CD4-positive, alpha-beta T cell treated with Interleukin-15 for 1 hour (primary cell): ENCODE results near the gene NUP210.

Experiments
- DNase-seq: peaks from one replicate; pipeline ENCODE4 v3.0.0-alpha.2; 2020

NUP210 gene

DNA sequence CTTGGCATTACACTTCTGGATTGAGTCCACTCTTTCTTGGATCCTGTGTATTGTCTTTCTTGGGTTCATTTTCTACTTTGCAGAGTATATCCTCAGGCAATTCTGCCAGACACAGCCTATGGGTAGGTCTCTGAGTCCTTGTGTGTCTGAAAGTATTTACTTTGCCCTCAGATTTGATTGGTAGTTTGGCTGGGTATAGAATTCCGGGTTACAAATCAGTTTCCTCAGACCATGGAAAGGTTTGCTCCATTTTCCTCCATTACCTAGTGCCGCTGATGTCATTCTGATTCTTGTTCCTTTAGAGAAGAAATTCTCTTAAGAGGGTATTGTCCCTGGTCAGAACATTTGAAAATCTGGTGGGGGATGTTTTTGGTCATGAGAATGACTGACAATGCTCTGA, 133.2 kb downstream of the NUP210 start:
- no peak for DNase-seq

DNA sequence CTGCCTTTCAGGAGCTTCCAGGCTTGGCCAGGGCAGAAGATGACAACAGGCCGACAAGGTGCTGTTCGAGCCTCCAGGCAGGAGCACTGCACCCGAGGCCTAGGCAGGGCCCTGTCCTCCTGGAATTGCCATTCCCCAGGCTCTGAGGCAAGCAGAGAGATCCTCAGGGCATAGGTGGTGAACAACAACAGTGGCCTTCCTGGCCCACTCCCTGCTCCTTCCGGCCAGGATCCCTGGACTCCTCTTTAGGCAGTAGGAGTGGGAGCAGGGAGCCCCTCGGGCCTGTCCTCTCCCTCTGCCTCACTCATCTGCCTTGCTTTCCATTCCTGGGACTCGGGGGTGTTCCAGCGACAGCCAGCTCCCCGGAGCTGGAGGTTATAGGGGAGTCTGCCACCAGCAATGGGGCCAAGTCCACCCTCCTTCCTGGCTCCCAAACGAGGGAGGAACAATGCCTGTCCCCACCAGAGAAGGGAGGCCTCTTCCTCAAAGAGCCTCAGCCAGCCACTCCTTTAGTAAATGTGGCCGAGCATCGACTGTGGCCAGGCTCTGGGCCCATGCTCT, 135.0 kb downstream of the NUP210 start:
- DNase-seq, result no peak

DNA sequence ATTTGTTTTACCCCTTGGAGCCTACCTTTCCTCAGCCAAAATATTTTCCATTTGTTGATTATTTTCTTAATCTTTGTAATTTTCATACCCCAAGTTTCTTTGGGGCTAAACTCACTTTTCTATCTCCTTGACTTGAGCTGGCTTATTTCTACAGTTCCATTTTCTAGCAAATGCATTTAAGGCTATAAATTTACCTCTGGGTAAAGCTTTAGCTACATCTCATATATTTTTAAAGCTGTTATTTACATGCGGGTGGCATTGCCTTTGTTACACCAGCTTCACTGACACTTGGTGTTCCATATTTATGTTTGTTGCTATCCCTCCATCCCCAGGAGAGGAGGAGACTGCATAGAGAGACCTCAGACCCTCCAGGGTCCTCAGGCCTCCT, 136.3 kb downstream of the NUP210 start:
- DNase-seq, result no peak

DNA sequence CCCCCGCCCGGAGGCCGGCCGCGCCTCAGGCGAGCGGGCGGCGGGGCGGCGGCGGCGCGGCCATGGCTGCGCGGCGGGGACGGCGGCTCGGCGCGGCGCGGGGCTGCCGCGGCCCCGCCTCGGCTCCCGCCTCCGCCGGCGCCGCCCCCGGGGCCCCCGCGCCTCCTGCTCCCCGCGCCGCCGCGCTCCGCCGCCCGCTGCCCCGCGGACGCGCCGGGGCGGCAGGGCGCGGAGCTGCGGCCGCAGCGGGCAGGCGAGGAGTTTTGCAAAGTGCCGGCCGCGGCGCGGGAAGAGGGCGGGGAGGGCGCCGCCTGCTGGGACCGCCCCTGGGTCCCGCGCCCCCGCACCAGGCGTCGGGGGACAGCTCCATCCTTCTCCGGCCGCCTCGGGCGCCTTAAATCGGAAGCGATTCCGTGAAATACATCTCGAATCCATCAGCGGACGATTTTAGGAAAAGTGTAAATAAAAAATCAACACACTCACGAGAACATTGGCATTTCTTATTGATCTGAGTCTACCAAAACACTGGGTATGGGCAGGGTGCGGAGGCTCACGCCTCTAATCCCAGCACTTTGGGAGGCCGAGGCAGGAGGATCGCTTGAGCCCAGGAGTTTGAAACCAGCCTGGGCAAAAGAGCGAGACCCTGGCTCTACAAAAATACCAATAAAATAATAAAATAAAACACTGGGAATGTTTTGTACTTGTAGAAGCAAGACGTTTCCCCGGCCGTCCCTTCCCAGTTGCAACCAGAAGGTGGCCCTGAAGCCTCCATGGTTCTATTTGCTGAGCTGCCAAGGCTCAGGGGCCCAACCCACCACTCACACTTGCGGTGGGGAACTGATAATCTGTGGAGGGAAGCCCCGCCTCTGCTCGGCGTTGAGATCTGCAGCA, 136.9 kb downstream of the NUP210 start:
- no peak for DNase-seq

DNA sequence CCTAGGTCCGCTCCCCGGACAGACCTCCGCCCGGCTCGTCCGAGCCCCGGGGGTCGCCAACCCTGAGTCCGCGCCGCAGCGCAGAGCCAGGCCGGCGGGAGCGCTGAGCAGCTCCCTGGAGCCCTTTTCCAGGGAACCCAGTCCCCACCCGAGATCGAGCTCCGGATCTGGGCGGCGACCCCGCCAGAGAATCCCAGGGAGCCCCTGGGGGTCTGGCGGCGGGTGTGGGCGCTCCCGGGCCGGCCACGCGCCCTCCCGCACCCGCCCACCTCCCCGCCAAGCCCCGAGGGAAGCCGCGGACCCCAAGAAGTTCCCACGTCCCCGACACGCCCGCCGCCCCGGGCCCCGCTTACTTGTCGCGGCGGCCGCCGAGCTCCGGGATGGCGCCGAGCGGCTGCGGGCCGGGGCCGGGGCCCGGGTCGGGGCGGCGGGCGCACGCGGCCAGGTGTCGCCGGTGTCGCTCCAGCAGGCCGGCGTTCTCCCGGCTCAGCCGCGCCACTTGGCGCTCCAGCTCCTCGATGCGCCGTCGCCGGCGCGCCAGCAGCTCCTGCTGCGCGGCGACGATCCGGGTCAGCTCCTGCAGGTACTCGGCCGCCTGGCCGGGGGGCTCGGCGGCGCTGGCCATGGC, 137.7 kb downstream of the NUP210 start:
- no peak for DNase-seq

DNA sequence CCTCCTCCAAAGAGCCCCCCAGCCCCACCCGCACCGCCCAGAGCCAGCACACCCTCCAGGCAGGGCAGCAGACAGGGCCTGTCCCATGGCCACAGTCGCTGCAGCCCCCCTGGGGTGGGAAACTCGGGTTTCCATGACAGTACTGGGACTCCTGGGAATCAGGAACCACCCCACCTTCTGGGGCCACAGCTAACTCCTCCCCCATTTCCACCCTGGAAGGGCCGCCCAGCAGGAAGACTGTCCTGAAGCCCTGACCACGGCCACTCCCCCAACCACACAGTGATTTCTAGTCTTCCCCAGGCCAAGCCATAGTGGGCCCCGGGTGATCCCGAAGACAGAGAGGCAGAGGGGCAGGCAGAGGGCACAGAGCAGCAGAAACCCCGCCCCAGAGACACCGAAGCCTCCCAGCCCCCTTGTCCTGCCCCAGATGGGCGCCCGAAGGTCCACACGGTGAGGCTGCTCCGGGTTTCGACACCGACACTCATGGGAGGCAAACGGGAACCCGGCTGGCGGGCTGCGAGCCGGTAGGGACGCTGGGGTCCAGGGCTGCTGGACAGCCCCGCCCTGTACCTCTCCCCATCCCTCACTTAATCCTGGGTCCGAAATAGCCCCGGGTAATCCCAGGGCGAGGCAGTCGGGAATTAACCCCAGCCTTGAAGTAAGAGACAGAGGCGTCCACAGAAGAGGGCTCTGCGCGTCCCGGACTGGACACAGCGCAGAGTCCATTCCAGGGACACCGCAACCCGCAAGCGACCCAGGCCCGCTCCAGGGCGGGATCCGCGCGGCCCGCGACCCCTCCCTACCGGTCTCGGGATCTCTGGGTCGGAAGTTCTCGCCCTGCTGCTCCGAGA, 138.4 kb downstream of the NUP210 start:
- DNase-seq, result no peak

DNA sequence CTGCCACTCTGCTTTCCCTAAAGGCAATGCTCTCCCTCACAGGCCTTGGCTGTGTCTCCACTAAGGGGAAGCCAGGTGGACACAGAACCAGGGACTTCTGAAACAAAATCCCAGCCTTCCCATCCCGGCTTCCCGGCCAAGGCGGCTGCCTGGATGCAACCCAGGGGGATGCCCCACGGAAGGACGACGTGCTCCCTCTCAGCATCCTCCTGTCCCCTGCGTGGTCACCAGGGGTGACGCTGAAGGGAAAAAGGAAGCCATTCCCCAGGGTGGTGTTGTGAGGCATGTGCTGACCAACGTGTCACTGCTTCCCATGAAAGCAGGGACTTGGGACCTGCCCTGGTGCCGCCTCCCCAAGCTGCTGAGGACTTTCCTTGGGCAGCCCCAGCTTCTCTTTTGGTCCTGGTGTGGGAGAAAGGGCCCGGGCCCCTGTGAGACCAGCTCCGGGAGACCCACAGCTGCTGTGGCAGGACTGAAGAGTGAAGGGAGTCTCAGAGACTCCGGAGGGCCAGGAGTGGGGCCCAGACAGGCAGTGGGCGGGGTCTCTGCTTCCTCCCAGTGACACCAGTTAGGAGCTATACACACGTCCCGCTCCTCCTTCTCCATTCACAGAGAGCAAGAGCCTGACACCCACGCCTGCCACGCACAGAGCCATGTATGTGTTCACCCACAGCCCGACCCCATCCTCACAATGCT, 139.2 kb downstream of the NUP210 start:
- no peak for DNase-seq

DNA sequence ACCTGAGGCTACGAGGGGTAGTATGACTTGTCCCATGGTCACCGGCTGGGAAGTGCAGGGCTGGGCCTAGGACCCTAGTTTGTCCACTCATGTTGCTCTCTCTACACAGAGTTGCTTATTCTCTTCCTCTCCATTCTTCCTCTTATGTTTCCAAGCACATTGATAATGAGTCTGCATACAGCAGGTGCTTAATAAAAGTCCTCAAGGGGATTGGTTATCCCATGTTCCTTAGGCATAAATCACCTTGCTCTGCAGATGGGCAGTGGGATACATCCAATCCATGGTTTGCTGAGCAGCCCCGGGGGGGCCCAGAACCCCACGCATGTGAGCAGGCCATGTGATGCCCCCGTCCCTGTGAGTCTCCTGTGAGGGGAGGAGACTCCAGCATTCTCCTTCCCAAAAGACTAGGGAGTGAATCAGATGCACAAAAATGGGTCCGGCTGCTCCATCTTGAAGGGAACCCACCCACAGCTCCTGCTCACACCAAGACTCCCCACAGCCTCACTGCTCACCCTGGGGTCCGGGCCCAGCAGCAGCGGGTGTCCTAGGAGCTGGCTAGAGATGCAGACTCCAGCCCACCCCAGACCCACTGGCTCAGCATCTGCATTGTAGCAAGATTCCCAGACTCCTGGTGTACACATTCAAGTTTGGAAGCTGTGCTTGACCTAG, 139.9 kb downstream of the NUP210 start:
- DNase-seq, result no peak

DNA sequence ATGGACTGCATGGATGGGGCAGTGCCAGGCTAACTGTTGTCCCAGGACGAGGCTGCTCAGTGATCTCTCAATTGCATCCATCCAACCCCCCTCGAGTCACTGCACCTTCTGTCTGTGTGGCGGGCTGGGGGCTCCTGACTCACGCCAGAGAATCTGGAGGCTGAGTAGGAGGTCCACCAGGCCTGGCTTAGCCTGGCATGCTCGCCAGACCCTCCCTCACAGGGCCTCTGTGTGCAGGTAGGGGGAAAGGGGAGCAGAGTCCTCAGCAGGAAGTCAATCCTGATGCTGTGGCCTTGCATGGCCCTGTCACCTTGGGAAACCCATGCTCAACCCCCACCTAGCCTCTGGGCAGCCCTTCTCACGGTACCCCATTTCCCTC, 140.6 kb downstream of the NUP210 start:
- DNase-seq, result no peak

DNA sequence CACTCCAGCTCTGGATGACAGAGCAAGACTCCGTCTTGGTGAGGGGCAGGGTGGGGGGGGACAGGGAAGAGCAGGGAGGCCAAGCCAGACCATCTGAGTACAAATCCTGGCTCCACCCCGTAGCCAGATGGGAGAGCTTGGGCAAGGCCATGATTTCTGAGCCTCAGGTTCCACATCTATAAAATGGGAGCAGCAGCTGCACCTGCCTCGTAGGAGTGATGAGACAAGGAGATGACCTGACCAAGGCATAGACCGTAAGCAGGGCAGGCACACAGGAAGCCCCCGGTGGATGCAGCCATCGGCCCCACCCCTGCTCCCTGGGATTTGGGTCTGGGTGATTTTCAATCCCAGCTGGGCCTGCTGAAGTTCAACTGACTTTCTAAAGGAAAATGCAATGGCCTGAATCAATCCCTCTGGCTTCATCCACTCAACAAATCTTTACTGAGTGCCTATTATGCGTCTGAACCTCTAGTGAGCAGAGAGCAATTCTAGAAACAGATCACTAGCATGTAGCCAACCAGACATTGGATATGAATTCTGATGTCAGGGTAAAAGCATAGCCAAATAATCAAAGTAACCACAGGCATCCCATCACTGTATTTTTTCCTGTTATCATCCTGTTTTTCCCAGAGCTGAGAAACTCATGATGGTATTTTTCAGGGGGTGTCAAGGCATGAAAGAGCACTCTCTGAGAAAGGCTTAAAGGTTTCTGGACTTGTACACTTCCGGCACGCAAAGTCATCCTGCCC, 141.2 kb downstream of the NUP210 start:
- DNase-seq, result no peak

DNA sequence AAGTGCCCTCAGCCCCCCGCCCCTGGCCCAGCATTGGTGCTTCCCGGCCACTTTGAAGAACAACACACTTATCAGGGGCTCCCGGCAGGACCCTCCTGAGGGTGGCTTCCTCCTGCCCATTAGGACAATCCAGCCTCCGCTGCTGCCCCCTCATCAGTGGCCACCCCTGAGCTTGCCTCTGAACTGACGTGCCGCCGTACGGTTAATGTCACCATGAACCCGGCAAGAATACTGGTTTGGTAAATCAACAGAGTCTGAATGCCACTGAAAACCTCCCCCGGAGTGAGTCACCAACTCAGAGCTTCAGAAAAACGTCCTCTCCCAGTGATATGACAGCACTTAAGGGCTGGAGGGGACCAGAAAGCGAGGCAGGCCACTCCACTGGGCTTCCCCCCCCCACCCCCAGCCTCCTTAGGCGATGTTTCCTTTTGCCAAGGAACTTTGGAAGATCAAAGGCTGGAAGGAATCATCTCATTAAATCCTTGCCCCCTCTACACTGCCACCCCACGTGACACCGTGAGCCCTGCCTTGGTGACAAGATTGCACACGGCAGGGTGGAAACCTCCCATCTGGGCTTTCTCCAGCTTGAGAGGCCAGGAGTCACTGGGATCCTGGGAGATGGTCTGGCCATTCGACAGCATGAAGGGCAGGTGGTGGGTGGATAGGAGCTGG, 142.1 kb downstream of the NUP210 start:
- no peak for DNase-seq

DNA sequence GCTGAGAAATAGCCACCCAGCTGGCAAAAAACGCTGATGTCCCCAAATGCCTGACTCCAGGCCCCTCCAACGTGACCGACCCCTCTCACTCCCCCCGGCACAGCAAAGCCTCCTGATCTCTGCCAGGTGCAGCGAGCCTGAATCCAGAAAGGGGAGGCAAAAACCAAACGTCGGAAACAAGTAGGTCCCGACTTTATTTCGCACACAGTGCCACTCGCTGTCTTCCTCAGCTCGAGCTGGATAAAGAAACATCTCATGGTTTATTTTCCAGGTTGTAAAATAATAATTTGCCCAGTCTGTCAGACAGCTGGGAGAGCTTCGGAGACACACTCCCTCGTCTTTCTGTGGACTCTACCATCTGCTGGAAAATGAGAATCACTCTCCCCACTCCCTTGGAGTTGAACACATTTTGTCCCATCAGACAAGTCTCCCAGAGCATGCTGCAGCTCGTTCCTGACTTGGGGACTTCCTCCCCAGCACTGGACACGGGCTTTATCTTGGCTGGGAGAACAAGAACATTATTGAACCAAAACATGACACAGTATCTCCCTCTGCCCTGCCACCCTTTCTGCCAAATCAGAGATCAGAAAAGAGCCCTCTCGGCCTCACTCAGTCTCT, 142.8 kb downstream of the NUP210 start:
- no peak for DNase-seq

DNA sequence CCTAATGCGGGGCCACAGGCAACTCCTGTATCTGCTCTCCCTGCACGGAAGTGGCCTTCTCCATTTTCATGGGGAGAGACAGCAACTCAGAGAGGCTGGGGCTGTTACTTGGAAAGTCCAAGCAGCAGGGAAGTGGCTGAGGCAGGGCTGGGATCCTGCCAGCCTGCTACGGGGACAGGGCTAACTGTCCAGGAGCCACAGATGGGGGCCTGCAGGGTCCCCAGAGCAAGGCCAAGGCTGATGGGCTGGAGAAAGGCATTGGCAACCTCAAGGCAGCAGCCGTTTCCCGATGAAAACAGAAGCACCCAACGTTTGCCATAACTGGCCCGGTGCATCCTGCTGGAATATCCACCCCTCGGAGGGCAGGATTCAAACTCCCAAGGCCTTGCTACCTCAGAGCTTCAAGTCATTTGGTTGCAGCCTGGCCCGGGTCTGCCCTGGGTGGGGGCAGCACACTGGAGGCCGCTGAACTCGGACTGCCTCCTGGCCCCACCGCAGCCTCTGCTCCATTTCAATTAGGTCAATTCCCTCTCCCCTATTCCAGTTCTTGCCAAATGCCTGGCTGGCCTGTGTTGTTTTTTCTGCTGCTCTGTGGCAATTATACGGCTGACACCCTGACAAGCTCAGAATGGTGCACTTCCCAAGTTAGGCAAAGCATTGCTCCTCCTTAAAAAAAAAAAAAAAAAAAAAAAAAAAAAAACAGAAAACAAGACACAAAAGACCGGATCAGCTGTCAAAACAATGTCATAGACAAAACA, 143.5 kb downstream of the NUP210 start:
- no peak for DNase-seq

DNA sequence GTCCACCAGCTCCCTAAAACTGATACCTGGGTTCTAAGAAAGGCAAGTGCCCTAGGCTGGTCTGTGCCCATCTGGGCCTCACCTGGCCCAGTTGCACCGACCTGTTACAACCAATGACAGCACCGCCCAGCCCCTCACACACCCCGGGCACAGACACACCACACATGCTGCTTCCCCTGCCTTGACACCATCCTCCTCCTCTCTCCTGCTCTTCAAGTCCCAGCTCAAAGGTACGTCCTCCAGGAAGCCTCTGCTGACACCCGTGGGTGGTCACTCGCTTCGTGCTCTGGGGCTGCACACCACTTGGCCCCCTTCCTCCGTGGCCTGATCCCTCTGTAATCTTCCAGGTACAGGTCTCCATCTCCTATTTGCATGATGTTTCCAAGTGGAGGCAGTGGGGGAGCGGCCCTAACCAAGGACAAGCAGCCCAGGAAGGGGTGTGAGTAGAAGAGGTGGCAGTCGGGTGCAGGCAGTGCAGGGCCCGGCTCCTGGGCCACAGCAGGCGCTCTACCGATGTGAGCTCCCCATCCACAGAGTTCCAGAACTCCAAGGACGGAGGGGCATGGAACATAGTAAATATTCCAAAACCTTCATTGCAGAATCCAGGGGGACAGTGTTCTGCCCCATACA, 144.6 kb downstream of the NUP210 start:
- no peak for DNase-seq

DNA sequence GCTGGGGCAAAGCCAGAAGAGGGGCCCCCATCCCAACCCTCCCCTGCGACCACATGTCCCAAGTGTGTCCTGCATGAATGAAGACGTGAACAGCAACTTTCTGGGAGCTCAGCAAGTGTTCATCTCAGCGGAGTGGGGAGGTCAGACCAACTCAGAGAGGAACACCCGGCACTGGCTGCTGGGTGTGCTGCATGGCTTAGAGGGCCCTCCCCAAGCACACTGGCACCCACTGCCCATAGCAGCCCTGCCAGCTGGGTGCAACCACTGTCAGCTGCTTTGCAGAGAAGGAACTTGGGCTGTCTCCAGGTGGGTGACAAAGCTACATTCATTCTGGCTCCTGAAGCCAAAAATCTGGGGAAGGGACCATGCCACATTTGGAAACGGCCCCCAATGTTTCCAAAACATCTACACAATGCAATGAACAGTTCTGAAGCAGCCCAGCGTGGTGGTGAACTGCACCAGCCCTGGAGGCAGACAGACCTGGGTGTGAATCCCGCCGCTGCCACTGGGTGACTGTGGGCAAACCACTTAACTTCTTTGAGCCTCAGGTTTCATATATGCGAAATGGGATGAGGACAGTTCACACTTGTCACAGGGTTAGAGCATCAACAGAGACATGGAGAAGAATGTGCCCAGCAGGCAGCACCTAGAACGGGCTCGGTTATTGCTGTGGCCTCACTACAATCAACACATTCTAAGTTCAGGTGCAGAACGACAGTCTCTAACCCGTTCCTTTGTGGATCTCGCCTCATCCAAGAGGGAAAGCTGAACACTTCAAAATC, 145.4 kb downstream of the NUP210 start:
- DNase-seq, result no peak

DNA sequence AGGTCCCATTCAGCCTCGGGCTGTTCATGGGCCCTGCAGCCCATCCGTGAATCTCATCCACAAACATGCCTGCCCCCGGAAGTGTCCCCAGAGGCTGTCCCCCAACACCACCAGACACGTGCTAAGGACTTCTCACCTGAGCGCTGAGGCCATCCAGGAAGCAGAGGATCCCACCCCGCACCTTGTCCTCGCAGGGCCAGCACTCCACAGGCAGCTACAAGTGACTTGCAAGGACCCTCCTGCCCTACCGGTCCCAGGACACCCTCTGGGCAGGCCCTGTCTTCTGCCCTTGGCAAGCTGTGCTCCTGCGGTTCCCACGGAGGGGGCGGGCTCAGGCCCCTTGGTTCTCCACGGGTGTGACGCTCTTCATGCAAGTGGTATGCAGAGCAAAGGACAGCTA, 146.0 kb downstream of the NUP210 start:
- DNase-seq, result no peak

DNA sequence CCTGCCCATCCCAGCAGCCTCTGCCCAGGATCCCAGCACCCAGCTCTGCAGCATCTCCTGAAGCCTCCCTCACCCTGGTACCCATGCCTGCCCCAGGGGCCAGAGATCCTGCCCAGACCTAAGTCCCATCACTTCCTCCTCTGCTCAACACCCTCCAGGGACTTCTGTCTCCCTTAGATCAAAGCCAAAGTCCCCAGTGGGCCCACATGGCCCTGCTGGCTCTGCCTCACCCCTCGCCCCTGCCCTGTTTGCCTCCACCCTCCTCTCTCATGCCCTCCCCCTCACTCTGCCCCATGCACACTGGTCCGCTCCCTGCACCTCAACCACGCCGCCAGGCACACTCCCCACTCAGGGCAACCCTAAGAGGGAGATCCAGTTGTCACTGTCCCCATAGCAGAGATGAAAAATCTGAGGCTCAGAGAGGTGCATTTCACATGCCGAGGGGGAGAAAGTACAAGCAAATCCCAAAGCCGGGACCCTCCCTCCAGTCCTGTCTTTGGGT, 146.5 kb downstream of the NUP210 start:
- no peak for DNase-seq
